ENCODE measurements around the gene UGT2B17.
"Not testable (repeated sequence)": the region's sequence is repeated elsewhere in the genome, so short reads cannot be mapped to it uniquely, and the experiment has no call there.

UGT2B17 gene

DNA sequence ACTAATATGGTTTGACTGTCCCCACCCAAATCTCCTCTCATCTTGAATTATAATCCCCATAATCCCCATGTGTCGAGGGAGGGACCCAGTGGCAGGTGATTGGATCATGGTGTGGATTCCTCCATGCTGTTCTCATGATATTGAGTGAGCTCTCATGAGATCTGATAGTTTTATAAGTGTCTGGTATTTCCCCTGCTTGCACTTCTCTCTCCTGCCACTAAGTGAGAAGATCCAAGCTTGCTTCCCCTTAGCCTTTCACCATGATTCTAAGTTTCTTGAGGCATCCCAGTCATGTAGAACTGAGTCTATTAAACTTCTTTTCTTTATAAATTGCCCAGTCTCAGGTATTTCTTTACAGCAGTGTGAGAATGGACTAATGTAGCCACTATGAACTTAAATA lies 9.8 kb downstream of the UGT2B17 start:
- no CpG with 5 or more reads among the region's 1 CpG for WGBS (ENCODE audit: extremely low coverage, insufficient coverage, low lambda C conversion rate)
- not testable (repeated sequence) for H4K5ac ChIP-seq (ENCODE audit: low read length)

DNA sequence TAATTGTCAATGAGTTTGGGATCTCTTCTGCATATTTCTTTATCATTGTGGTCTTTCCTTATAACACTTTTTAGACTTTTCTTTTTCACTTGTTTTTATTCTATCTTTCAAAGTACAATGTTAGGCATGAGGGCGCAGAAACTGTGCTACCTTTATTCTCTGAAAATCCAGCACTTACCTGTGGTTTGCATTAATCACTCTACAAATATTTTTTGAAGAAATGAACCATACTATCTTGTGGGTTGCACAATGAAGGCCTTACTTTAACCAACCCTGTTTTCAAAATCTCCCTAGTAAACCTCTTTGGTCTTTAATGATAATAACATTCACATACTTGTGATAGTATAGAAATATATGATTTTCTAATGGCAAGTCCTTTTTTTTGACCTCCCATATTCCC lies 11.0 kb downstream of the UGT2B17 start:
- not testable (repeated sequence) for H3K56ac ChIP-seq (ENCODE audit: low read length); H2AK5ac ChIP-seq (ENCODE audit: low read length); H4K8ac ChIP-seq (ENCODE audit: low read depth, low read length); H4K5ac ChIP-seq (ENCODE audit: low read length); H3K4me2 ChIP-seq (ENCODE audit: low read length); H3K79me2 ChIP-seq (ENCODE audit: control insufficient read depth, insufficient read depth, low read length); H2BK120ac ChIP-seq (ENCODE audit: low read depth, low read length); H2BK5ac ChIP-seq (ENCODE audit: low read length); H3K27me3 ChIP-seq (ENCODE audit: insufficient read depth, low read length, poor library complexity); H3K27ac ChIP-seq (ENCODE audit: low read depth, low read length); H3K23ac ChIP-seq (ENCODE audit: low read length); H2BK15ac ChIP-seq (replicated peaks; ENCODE audit: low read depth); H3K79me1 ChIP-seq (ENCODE audit: low read length); H3K9ac ChIP-seq (ENCODE audit: low read length); H3K4ac ChIP-seq (ENCODE audit: low read depth, low read length); H3K4me3 ChIP-seq (ENCODE audit: low read length); H3K36me3 ChIP-seq (ENCODE audit: control insufficient read depth, insufficient read depth, low read length); H3K18ac ChIP-seq (ENCODE audit: low read length); H3K4me1 ChIP-seq (ENCODE audit: control insufficient read depth, low read depth, low read length); DNase-seq
- WGBS (ENCODE audit: extremely low coverage, insufficient coverage, low lambda C conversion rate): no CpG with 5 or more reads among the region's 1 CpG

More for the DNA sequence above, 9.8 kb downstream of the UGT2B17 start:
- H3K79me1 ChIP-seq (ENCODE audit: low read length); H3K9ac ChIP-seq (ENCODE audit: low read length); H3K4me2 ChIP-seq (ENCODE audit: low read length); H2AK5ac ChIP-seq (ENCODE audit: low read length); H3K4ac ChIP-seq (ENCODE audit: low read depth, low read length); H3K27ac ChIP-seq (ENCODE audit: low read depth, low read length); H2BK5ac ChIP-seq (ENCODE audit: low read length); H3K79me2 ChIP-seq (ENCODE audit: control insufficient read depth, insufficient read depth, low read length); H3K36me3 ChIP-seq (ENCODE audit: control insufficient read depth, insufficient read depth, low read length); H2BK120ac ChIP-seq (ENCODE audit: low read depth, low read length); H3K4me3 ChIP-seq (ENCODE audit: low read length); H3K23ac ChIP-seq (ENCODE audit: low read length); H3K27me3 ChIP-seq (ENCODE audit: insufficient read depth, low read length, poor library complexity); H3K18ac ChIP-seq (ENCODE audit: low read length); DNase-seq; H3K4me1 ChIP-seq (ENCODE audit: control insufficient read depth, low read depth, low read length); H3K56ac ChIP-seq (ENCODE audit: low read length); H4K8ac ChIP-seq (ENCODE audit: low read depth, low read length); H2BK15ac ChIP-seq (replicated peaks; ENCODE audit: low read depth): not testable (repeated sequence)

DNA sequence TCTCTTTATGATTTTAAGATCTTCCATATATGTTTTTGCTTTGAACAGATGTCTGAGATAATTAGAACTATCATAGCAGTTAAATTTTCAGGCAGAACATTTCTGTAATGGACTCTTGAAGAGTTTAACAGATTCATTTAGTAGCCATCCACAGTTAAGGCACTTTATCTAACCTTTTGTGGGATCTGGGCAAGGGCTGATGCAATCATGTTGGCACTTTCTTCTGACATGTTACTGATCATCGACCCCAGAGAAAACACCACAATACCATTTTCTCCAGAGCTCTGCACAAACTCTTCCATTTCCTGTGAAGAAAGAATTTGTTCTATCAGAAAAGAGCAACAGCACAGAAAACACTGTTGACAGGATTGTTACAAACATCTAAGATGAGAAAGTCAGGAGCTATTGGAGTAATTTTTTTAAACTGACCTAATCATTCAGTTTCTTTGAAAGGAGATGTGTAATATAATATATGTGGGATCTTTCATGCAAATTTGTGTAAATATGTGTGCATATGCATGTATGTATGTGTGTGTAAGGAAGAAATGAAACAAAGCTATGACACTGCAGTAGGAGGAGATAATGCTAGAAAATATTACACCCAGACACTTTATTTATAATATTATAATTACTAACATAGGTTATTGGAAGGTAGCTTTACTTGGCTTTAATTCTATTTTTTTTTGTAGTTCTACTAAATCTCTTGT lies 15.6 kb downstream of the UGT2B17 start:
- H3K4me3 ChIP-seq (ENCODE audit: low read length); DNase-seq; H3K4me1 ChIP-seq (ENCODE audit: control insufficient read depth, low read depth, low read length); H4K8ac ChIP-seq (ENCODE audit: low read depth, low read length); H3K23ac ChIP-seq (ENCODE audit: low read length); H3K4me2 ChIP-seq (ENCODE audit: low read length); H3K27ac ChIP-seq (ENCODE audit: low read depth, low read length); H3K27me3 ChIP-seq (ENCODE audit: insufficient read depth, low read length, poor library complexity); H3K79me1 ChIP-seq (ENCODE audit: low read length); H3K18ac ChIP-seq (ENCODE audit: low read length); H2BK120ac ChIP-seq (ENCODE audit: low read depth, low read length); H3K36me3 ChIP-seq (ENCODE audit: control insufficient read depth, insufficient read depth, low read length); H3K4ac ChIP-seq (ENCODE audit: low read depth, low read length); H3K56ac ChIP-seq (ENCODE audit: low read length); H2BK5ac ChIP-seq (ENCODE audit: low read length); H3K9ac ChIP-seq (ENCODE audit: low read length); H2BK15ac ChIP-seq (replicated peaks; ENCODE audit: low read depth); H4K5ac ChIP-seq (ENCODE audit: low read length); H3K79me2 ChIP-seq (ENCODE audit: control insufficient read depth, insufficient read depth, low read length); H2AK5ac ChIP-seq (ENCODE audit: low read length): not testable (repeated sequence)
- WGBS (ENCODE audit: extremely low coverage, insufficient coverage, low lambda C conversion rate): no CpG with 5 or more reads among the region's 1 CpG

DNA sequence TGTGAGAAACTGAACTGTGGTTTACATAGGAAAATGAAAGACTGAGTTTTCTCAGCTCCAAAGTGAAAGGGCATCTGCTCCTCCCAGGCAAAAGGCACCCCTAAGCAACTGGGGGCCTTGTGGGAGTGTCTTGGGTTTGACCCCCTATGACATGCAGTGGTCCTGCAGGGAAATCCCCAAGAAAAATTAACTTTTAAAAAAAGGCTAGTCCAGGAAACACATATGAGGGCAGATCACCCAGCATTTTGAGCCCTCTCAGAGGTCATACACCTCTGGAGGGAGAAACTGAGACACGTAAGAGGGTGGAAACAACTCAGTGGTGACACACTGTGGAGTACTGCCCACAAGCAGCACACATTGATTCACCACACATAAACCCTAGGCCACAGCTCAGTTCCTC lies 22.3 kb downstream of the UGT2B17 start:
- H4K5ac ChIP-seq (ENCODE audit: low read length); DNase-seq; H3K9ac ChIP-seq (ENCODE audit: low read length); H3K4me1 ChIP-seq (ENCODE audit: control insufficient read depth, low read depth, low read length); H3K36me3 ChIP-seq (ENCODE audit: control insufficient read depth, insufficient read depth, low read length); H3K4me3 ChIP-seq (ENCODE audit: low read length); H4K8ac ChIP-seq (ENCODE audit: low read depth, low read length); H3K27me3 ChIP-seq (ENCODE audit: insufficient read depth, low read length, poor library complexity); H2BK5ac ChIP-seq (ENCODE audit: low read length); H3K56ac ChIP-seq (ENCODE audit: low read length); H3K27ac ChIP-seq (ENCODE audit: low read depth, low read length); H2AK5ac ChIP-seq (ENCODE audit: low read length); H2BK120ac ChIP-seq (ENCODE audit: low read depth, low read length); H3K23ac ChIP-seq (ENCODE audit: low read length); H2BK15ac ChIP-seq (replicated peaks; ENCODE audit: low read depth); H3K4me2 ChIP-seq (ENCODE audit: low read length); H3K79me1 ChIP-seq (ENCODE audit: low read length); H3K18ac ChIP-seq (ENCODE audit: low read length); H3K4ac ChIP-seq (ENCODE audit: low read depth, low read length); H3K79me2 ChIP-seq (ENCODE audit: control insufficient read depth, insufficient read depth, low read length): not testable (repeated sequence)
- WGBS (ENCODE audit: extremely low coverage, insufficient coverage, low lambda C conversion rate): no CpG with 5 or more reads among the region's 1 CpG

DNA sequence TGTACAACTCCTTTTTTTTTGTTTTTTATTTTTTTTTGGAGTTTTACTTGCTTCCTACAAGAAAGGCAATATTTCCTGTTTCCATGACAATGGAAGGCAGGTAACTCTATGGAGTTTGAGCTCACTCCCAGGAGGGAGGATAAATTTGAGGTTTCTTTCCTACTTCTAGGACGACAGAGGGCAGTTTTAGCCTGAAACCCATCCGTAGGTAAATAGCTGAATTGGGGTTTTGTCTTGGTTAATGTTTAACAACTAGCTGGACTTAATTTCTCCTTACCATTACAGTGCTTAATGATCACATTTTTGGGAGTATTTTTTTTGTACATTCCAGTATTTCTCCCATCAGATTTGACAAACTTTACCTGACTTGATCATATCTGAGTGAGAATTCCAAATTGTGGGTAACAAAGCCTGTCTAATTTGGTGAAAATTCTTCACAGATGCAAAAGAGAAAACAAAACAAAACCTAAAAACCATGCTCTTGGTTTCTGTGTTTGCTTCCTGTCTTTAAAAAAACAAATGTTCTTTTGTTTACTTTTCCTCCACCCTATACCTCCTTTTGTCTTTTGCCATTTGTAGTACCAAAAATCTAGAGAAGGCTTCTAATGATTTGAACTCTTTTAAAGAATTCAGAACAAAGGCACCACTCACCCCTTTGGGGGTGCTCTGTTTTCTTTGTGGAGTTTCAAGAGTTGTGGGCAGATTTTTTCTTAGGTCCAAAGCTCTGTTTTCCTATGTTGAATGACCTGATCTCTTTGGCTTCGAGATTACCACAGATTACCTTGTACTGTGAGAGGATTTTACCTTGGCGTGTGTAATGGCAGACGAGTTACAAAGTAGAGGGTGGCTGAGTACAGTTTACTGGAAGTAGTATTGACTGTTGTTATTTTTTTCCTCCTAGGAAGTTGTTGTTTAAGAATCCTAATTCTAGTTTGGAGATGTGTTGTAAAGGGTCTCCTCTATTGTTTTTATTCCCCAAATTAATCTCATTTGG lies 23.0 kb downstream of the UGT2B17 start:
- H3K18ac ChIP-seq (ENCODE audit: low read length); H2BK120ac ChIP-seq (ENCODE audit: low read depth, low read length); H3K27me3 ChIP-seq (ENCODE audit: insufficient read depth, low read length, poor library complexity); H3K36me3 ChIP-seq (ENCODE audit: control insufficient read depth, insufficient read depth, low read length); H4K5ac ChIP-seq (ENCODE audit: low read length); DNase-seq; H3K4me3 ChIP-seq (ENCODE audit: low read length); H3K27ac ChIP-seq (ENCODE audit: low read depth, low read length); H3K79me2 ChIP-seq (ENCODE audit: control insufficient read depth, insufficient read depth, low read length); H3K79me1 ChIP-seq (ENCODE audit: low read length); H3K4ac ChIP-seq (ENCODE audit: low read depth, low read length); H2AK5ac ChIP-seq (ENCODE audit: low read length); H3K23ac ChIP-seq (ENCODE audit: low read length); H3K9ac ChIP-seq (ENCODE audit: low read length); H2BK15ac ChIP-seq (replicated peaks; ENCODE audit: low read depth); H3K56ac ChIP-seq (ENCODE audit: low read length); H4K8ac ChIP-seq (ENCODE audit: low read depth, low read length); H3K4me1 ChIP-seq (ENCODE audit: control insufficient read depth, low read depth, low read length); H2BK5ac ChIP-seq (ENCODE audit: low read length); H3K4me2 ChIP-seq (ENCODE audit: low read length): not testable (repeated sequence)
- WGBS (ENCODE audit: extremely low coverage, insufficient coverage, low lambda C conversion rate): no CpG with 5 or more reads among the region's 5 CpGs
